ENCODE data around the gene ICA1L.

ICA1L gene

DNA sequence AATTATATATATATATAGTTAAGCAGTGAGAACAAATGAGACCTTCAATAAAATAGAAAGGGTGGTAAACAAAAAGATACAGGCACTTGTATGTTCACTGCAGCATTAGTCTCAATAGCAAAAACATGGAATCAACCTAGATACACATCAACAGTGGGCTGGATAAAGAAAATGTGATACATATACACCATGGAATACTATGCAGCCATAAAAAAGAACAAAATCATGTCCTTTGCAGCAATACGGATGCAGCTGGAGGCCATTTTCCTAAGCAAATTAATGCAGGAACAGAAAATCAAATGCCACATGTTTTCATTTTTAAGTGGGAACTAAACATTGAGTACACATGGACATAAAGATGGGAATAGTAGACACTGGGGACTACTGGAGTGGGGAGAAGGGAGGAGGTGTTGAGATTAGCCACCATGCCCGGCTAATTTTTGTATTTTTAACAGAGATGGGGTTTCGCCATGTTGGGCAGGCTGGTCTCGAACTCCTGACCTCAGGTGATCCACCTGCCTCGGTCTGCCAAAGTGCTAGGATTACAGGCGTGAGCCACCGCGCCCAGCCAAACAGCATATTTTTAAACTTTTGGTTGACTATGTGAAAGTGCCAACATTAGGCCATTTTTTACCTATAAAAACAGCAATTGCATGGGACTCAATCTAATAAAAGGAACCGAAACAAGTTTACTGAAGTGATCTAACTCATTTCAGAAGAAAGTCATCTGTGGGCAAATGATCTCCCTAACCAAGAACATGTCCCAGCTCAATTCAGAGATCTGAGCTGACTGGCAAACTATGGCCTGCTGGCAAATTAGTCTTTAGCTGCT, 23.7 kb downstream of the ICA1L start:
- DNase-seq (ENCODE audit: low read depth, low spot score) = no peak
- no peak overlapping the region for H3K4me3 ChIP-seq (ENCODE audit: low read depth, low read length)
- POLR2A ChIA-PET = no interaction called here
- CTCF ChIA-PET = no interaction called here
- TF ChIP-seq, protein P1, sequence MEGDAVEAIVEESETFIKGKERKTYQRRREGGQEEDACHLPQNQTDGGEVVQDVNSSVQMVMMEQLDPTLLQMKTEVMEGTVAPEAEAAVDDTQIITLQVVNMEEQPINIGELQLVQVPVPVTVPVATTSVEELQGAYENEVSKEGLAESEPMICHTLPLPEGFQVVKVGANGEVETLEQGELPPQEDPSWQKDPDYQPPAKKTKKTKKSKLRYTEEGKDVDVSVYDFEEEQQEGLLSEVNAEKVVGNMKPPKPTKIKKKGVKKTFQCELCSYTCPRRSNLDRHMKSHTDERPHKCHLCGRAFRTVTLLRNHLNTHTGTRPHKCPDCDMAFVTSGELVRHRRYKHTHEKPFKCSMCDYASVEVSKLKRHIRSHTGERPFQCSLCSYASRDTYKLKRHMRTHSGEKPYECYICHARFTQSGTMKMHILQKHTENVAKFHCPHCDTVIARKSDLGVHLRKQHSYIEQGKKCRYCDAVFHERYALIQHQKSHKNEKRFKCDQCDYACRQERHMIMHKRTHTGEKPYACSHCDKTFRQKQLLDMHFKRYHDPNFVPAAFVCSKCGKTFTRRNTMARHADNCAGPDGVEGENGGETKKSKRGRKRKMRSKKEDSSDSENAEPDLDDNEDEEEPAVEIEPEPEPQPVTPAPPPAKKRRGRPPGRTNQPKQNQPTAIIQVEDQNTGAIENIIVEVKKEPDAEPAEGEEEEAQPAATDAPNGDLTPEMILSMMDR (IDR thresholded peaks at IDR 0.05; ENCODE audit: insufficient read depth, low read length, missing control alignments) = no peak

DNA sequence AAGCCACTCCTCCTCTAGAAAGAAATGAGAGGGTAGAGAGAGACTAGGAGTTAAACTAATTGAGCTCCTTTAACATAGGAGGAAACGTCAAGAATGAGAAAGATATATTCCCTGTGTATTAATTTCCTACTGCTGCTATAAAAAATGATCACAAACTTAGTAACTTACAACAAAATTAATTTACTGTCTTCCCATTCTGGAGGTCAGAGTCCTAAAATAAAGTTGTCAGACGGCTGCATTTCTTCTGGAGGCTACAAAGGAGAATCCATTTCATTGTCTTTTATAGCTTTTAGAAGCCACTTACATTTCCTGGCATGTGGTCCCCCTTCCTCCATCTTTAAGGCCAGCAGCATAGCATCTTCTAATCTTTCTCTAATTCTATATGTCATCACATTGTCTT, 26.9 kb downstream of the ICA1L start:
- no peak overlapping the region for H3K4me3 ChIP-seq (ENCODE audit: low read depth, low read length)
- DNase-seq (ENCODE audit: low read depth, low spot score) = no peak
- ChIA-PET CTCF (interaction anchor here (0.6 to 2.4 kb wide), 4 partner anchors 10 to 18 kb away, joined by 3 to 10 read pairs (median 4); no protein-coding TSS in a partner anchor), POLR2A (no interaction called here)
- TF ChIP-seq, protein P1 (IDR thresholded peaks at IDR 0.05; ENCODE audit: insufficient read depth, low read length, missing control alignments) = no peak

DNA sequence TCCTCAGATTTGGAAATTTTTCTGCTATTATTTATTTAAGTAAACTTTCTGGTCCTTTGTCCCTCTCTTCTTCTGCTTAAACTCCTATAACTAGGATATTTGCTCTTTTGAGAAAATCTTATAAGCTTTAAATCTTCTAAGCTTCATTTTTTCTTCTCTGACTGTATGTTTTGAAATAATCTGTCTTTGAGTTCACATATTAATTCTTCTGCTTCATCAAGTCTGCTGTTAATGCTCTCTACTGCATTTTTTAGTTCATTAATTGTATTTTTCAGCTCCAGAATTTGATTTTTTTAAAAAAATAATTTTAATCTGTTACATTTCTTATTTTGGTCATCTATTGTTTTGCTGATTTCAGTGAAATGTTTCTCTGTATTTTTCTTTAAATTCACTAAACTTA, 28.9 kb downstream of the ICA1L start:
- no peak for DNase-seq (ENCODE audit: low read depth, low spot score)
- ChIA-PET POLR2A (no interaction called here), CTCF (interaction anchor here (1.3 to 2.4 kb wide), 3 partner anchors 10 to 17 kb away, joined by 4 to 10 read pairs (median 7); no protein-coding TSS in a partner anchor)
- no peak overlapping the region for H3K4me3 ChIP-seq (ENCODE audit: low read depth, low read length)
- TF ChIP-seq, protein P1 (IDR thresholded peaks at IDR 0.05; ENCODE audit: insufficient read depth, low read length, missing control alignments) = no peak

DNA sequence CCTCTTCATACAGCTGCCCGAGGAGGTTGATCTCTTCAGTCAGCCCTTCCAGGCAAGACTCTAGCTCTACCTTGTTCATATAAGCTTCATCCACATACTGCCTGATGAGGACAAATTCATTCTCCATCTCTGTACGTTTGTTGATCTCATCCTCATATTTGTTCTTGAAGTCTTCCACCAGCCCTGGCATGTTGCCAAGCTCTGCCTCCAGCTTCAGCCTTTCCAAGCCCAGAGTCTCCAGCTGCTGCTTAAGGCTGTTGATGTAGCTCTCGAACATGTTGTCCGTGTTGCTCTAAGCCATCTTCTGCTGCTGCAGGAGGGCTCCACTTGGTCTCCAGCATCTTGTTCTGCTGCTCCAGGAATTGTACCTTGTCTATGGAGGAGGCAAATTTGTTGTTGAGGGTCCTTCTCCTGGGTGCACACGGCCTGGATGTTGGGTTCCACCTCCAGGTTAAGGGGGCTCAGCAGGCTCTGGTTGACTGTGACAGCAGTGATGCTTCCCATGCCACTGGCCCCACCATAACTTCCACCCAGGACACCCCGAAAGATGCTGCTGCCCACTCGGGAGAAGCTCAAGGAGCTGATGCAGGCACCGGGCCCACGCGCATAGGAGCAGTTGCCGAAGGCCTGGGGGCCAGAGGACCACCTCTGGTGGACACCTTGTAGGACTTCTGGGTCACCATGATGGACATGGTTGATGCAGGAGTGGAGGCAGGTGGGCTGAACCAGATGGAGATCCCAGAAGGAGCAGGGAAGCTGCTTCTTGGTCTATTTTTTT, 30.3 kb downstream of the ICA1L start:
- CTCF ChIA-PET = no interaction called here
- TF ChIP-seq, protein P1 (IDR thresholded peaks at IDR 0.05; ENCODE audit: insufficient read depth, low read length, missing control alignments) = no peak
- H3K4me3 ChIP-seq (ENCODE audit: low read depth, low read length) = no peak overlapping the region
- no peak for DNase-seq (ENCODE audit: low read depth, low spot score)
- POLR2A ChIA-PET = no interaction called here

DNA sequence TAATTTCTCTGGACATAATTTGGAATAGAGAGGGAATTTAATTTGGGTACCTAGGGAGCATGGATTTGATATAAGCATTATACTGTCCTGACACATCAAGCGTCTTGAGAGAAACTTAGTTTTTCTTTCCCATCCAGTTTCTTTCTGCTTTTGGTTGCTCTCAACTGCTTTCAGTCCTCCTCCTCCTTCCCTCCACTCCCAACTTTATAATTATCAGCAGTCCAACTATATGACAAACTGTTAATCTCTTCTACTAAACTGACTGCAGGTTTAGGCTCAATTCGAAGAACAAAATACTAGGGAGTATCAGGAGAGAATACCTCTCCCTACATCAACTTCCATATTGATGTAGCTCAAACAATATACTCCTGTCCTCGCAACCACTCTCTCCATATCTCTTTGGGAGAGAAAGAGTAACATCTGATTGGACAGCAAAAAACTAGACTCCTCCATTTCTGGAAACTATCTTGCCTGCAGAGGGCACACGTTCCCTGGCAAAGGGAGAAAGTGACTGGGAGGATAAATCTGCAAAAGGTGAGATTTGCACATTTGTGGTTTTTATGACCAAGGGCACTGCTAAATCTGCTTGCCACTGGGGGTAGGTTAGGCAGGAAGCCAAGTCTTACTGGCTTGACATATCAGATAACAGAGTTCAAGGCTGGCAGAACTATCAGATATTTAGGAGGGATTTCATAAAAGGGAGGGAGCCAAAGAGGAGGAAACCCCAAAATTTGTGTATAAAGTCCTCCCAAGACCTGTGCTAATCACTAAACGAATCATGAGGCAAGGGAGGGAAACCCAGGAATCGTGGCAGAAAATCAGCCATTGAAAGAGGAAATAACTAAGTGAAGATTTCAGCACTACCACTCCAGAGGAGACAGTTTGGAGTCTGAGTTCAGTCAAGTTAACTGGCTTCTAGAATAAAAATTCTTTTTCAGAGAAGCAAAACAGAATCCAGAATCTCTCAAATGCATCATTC, 40.0 kb downstream of the ICA1L start:
- H3K4me3 ChIP-seq (ENCODE audit: low read depth, low read length) = no peak overlapping the region
- DNase-seq (ENCODE audit: low read depth, low spot score) = no peak
- POLR2A ChIA-PET = no interaction called here
- TF ChIP-seq, protein P1 (IDR thresholded peaks at IDR 0.05; ENCODE audit: insufficient read depth, low read length, missing control alignments) = peak; percentile 63
- CTCF ChIA-PET = interaction anchor here (0.6 to 1.5 kb wide), 6 partner anchors 9 to 39 kb away, joined by 3 to 13 read pairs (median 4); no protein-coding TSS in a partner anchor
